NB4 (cell line): Measurements from ENCODE around the gene SPPL3.

ENCODE experiments used
- DNase-seq: peaks from one replicate; pipeline ENCODE4 v3.0.0; 2010; ENCODE audit warnings: low read depth
- H3K4me3 ChIP-seq: one replicate; pipeline ENCODE4 v1.5.1; 2011; ENCODE audit warnings: mild to moderate bottlenecking, low read depth, low read length, moderate library complexity
- CTCF ChIP-seq: IDR thresholded peaks from one replicate; pipeline ENCODE4 v1.5.1; 2012; ENCODE audit warnings: low read depth, low read length
- MAX ChIP-seq: IDR thresholded peaks from 2 replicates; pipeline ENCODE4 v1.6.1; 2011; ENCODE audit warnings: low read depth, low read length
- MYC ChIP-seq: IDR thresholded peaks from 2 replicates; pipeline ENCODE4 v1.6.1; 2011; ENCODE audit warnings: low read depth, low read length
- POLR2A ChIP-seq: IDR thresholded peaks from 2 replicates; pipeline ENCODE4 v1.6.1; 2011; ENCODE audit warnings: mild to moderate bottlenecking; ENCODE audit not compliant: insufficient read length; ENCODE audit errors: extremely low read depth

SPPL3 gene

GRCh38 chr12:120886199-120887018 is 17.7 kb downstream of the SPPL3 start:
- no peak overlapping the region for H3K4me3 ChIP-seq
- no peak for TF ChIP-seq MYC
- no peak for TF ChIP-seq MAX
- TF ChIP-seq POLR2A, result no peak
- TF ChIP-seq CTCF, result no peak
- DNase-seq, result no peak

GRCh38 chr12:120885521-120885920 is 18.6 kb downstream of the SPPL3 start:
- TF ChIP-seq MYC (no peak), CTCF (no peak), POLR2A (no peak), MAX (no peak)
- no peak overlapping the region for H3K4me3 ChIP-seq
- no peak for DNase-seq

- no peak for DNase-seq
- TF ChIP-seq CTCF (no peak), MYC (no peak), POLR2A (no peak), MAX (no peak)
- H3K4me3 ChIP-seq, result no peak overlapping the region
Measured at GRCh38 chr12:120884644-120885043, 19.5 kb downstream of the SPPL3 start.

GRCh38 chr12:120882055-120882555 is 22.1 kb downstream of the SPPL3 start:
- TF ChIP-seq POLR2A, result no peak
- no peak for TF ChIP-seq MAX
- TF ChIP-seq CTCF, result no peak
- TF ChIP-seq MYC, result no peak
- H3K4me3 ChIP-seq, result no peak overlapping the region
- no peak for DNase-seq

- TF ChIP-seq MAX (no peak), CTCF (no peak), MYC (no peak), POLR2A (no peak)
- DNase-seq, result no peak
- no peak overlapping the region for H3K4me3 ChIP-seq
Measured at GRCh38 chr12:120879718-120880300, 24.3 kb downstream of the SPPL3 start.
